KMS-11 (cell line): Measurements from ENCODE around the gene CIROP.

Experiments used
- H2AFZ ChIP-seq: fragments of 200-600 bp; sonication (generic); 2 replicates; pipeline ENCODE4 v1.6.1; 2016; ENCODE audit warnings: antibody characterized with exemption, mixed run types, low read depth
- H3K27ac ChIP-seq: fragments of 200-600 bp; sonication (generic); 2 replicates; pipeline ENCODE4 v1.6.1; 2016; ENCODE audit warnings: mild to moderate bottlenecking, mixed run types
- H3K27me3 ChIP-seq: fragments of 200-600 bp; sonication (generic); 2 replicates; pipeline ENCODE4 v1.6.1; 2017; ENCODE audit warnings: mild to moderate bottlenecking, low read depth, mixed run types, moderate library complexity; ENCODE audit not compliant: insufficient read depth
- H3K36me3 ChIP-seq: fragments of 200-600 bp; sonication (generic); 2 replicates; pipeline ENCODE4 v1.6.1; 2017; ENCODE audit warnings: mild to moderate bottlenecking, mixed run types; ENCODE audit not compliant: insufficient read depth
- H3K4me1 ChIP-seq: fragments of 200-600 bp; sonication (generic); 2 replicates; pipeline ENCODE4 v1.6.1; 2016; ENCODE audit warnings: mild to moderate bottlenecking, low read depth, mixed run types; ENCODE audit not compliant: poor library complexity, severe bottlenecking
- H3K4me2 ChIP-seq: fragments of 200-600 bp; sonication (generic); 2 replicates; pipeline ENCODE4 v1.7.0; 2016; ENCODE audit warnings: mild to moderate bottlenecking, mixed run types
- H3K4me3 ChIP-seq: fragments of 200-600 bp; sonication (generic); IDR thresholded peaks from 2 replicates; pipeline ENCODE4 v1.6.1; 2017; ENCODE audit warnings: low read depth, low read length, mixed read lengths; ENCODE audit not compliant: insufficient read depth
- H3K79me2 ChIP-seq: fragments of 200-600 bp; sonication (generic); 2 replicates; pipeline ENCODE4 v1.6.1; 2016; ENCODE audit warnings: low read depth, mixed run types; ENCODE audit not compliant: insufficient read depth
- H3K9ac ChIP-seq: fragments of 200-600 bp; sonication (generic); 2 replicates; pipeline ENCODE4 v1.6.1; 2016; ENCODE audit warnings: mild to moderate bottlenecking, mixed run types
- H4K20me1 ChIP-seq: fragments of 200-600 bp; sonication (generic); 2 replicates; pipeline ENCODE4 v1.6.1; 2016; ENCODE audit warnings: mild to moderate bottlenecking, mixed run types; ENCODE audit not compliant: insufficient read depth
- TF ChIP-seq, protein P1 (sequence below): fragments of 200-600 bp; sonication (generic); conservative IDR thresholded peaks from 2 replicates; pipeline ENCODE4 v1.6.1; 2017; ENCODE audit warnings: low read depth, mild to moderate bottlenecking, antibody characterized with exemption, low read length, moderate library complexity, mixed read lengths

Gene CIROP

DNA sequence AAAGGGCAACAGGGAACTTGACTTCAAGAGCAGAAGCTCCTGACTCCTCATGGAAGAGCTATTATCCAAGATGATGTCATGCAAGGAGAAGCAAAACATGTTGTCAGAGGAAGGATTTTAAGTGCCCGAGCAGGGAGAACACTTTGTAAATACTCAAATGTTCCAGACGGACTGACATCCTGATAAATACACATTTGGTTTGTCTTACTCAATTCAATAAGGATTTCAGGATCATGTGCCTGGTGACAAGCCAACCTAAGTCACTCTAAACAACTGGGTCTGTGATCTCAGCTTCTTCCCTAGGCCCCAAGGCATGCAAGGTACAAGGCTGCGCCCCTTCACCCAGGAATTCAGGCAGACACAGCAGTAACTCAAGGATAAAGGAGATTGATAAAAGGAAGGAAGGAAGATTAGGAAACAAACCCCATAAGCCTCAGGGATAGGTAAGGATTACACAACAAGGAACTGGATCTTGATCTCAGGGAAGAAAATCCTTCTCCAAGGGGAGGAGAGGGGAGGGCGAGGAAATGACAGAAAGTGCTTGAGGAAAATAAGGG is 41.1 kb upstream of the CIROP start:
- no peaks in the 10 kb centered on the region for H3K27me3 ChIP-seq
- TF ChIP-seq, protein P1, sequence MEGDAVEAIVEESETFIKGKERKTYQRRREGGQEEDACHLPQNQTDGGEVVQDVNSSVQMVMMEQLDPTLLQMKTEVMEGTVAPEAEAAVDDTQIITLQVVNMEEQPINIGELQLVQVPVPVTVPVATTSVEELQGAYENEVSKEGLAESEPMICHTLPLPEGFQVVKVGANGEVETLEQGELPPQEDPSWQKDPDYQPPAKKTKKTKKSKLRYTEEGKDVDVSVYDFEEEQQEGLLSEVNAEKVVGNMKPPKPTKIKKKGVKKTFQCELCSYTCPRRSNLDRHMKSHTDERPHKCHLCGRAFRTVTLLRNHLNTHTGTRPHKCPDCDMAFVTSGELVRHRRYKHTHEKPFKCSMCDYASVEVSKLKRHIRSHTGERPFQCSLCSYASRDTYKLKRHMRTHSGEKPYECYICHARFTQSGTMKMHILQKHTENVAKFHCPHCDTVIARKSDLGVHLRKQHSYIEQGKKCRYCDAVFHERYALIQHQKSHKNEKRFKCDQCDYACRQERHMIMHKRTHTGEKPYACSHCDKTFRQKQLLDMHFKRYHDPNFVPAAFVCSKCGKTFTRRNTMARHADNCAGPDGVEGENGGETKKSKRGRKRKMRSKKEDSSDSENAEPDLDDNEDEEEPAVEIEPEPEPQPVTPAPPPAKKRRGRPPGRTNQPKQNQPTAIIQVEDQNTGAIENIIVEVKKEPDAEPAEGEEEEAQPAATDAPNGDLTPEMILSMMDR, result no peak
- H3K27ac ChIP-seq, result no peak overlapping the region
- H3K4me3 ChIP-seq, result no peak overlapping the region
- no peaks in the 10 kb centered on the region for H3K79me2 ChIP-seq
- H4K20me1 ChIP-seq, result no peaks in the 10 kb centered on the region
- no peak overlapping the region for H2AFZ ChIP-seq
- no peak overlapping the region for H3K9ac ChIP-seq
- no peaks in the 10 kb centered on the region for H3K36me3 ChIP-seq
- H3K4me2 ChIP-seq, result no peak overlapping the region
- H3K4me1 ChIP-seq, result no peaks in the 10 kb centered on the region

DNA sequence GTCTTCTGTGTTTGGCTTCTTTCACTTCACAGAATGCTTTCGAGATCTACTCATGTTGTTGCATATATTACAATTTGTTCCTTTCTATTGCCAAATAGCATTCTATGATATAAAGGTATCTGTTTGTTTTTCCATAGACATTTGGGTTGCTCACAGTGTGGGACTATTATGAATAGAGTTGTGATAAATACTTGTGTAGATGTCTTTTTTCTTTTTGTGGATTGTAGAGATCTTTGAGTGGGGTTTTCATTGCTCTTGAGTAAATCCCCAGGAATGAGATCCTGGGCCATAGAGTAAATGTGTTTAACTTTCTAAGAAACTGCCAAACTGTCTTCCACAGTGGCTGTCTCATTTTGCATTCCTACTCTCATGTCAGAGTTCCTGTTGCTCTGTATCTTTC is 39.1 kb upstream of the CIROP start:
- no peaks in the 10 kb centered on the region for H3K27me3 ChIP-seq
- no peaks in the 10 kb centered on the region for H3K4me1 ChIP-seq
- H3K36me3 ChIP-seq, result no peaks in the 10 kb centered on the region
- TF ChIP-seq, protein P1, result no peak
- H3K27ac ChIP-seq, result no peak overlapping the region
- no peak overlapping the region for H3K4me3 ChIP-seq
- H2AFZ ChIP-seq, result no peak overlapping the region
- H4K20me1 ChIP-seq, result no peaks in the 10 kb centered on the region
- H3K9ac ChIP-seq, result no peak overlapping the region
- no peaks in the 10 kb centered on the region for H3K79me2 ChIP-seq
- no peak overlapping the region for H3K4me2 ChIP-seq

DNA sequence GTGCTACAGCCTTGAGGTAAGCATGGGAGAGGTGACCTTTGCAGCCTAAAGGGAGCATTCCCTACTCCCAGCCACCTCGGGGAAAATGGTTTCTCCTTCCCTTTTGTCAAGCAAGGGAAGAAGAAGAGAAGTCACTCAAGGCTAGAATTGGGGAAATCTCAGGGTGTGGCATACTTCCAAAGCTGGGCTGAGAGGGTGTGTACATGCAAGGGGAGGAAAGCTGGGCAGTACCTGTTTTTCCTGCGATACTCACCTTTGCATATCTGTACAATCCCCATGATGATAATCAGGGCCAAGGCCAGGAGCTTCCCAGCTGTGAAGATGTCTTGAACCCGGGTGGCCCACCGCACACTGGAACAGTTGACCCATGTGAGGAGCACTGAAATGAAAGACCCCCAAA is 38.0 kb upstream of the CIROP start:
- Histone ChIP-seq H3K27ac (no peak overlapping the region), H3K4me1 (no peaks in the 10 kb centered on the region), H2AFZ (no peak overlapping the region), H3K4me3 (no peak overlapping the region), H3K4me2 (no peak overlapping the region), H3K9ac (no peak overlapping the region), H3K79me2 (no peaks in the 10 kb centered on the region), H3K36me3 (no peaks in the 10 kb centered on the region), H4K20me1 (no peaks in the 10 kb centered on the region), H3K27me3 (no peaks in the 10 kb centered on the region)
- TF ChIP-seq, protein P1, result no peak

DNA sequence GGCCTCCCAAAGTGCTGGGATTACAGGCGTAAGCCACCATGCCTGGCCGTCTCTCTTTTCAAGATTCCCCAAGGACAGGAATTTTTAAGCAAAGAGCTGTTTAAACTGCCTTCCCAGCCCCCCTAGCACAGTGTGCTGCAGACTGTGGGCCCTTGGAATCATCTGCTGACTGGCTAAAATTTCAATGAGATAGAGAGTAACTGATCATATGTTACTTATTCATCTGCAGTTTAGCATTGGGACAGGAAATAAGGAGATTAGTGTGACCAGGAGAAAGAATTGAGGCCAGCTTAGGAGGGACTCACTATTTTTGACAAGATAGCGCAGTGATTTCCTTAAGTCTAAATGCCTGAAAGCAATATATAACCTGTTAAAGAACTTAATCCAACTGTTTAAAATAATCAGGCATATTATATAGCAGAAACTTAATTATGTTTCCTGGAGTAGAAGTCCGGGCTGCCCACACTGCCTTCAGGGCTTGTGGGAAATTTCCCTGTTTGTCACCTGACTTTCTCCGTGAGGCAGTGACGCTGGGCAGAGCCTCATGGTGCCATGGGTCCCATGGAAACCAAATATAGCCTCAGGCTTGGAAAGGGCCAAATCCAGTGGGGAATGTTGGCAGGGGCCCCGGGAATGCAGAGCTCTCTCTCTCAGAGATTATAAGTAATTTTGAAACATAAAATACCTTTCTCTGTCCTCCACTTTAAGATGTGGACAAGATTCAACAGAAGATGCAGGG is 37.1 kb upstream of the CIROP start:
- H3K4me3 ChIP-seq, result no peak overlapping the region
- H3K27me3 ChIP-seq, result no peaks in the 10 kb centered on the region
- TF ChIP-seq, protein P1, result no peak
- no peak overlapping the region for H3K27ac ChIP-seq
- H3K36me3 ChIP-seq, result no peaks in the 10 kb centered on the region
- no peak overlapping the region for H2AFZ ChIP-seq
- no peaks in the 10 kb centered on the region for H4K20me1 ChIP-seq
- H3K4me1 ChIP-seq, result no peaks in the 10 kb centered on the region
- H3K9ac ChIP-seq, result no peak overlapping the region
- no peak overlapping the region for H3K4me2 ChIP-seq
- no peaks in the 10 kb centered on the region for H3K79me2 ChIP-seq
